GM19463 (cell line): ENCODE data around the gene MCCC2.
"Not testable (repeated sequence)": the region's sequence is repeated elsewhere in the genome, so short reads cannot be mapped to it uniquely, and the experiment has no call there.

Experiments
- ATAC-seq: cut with Tn5 transposase; IDR thresholded peaks from one replicate; pipeline ENCODE4 v1.9.1; 2021; ENCODE audit warnings: mild to moderate bottlenecking, moderate library complexity; ENCODE audit not compliant: unreplicated experiment

Gene MCCC2

DNA sequence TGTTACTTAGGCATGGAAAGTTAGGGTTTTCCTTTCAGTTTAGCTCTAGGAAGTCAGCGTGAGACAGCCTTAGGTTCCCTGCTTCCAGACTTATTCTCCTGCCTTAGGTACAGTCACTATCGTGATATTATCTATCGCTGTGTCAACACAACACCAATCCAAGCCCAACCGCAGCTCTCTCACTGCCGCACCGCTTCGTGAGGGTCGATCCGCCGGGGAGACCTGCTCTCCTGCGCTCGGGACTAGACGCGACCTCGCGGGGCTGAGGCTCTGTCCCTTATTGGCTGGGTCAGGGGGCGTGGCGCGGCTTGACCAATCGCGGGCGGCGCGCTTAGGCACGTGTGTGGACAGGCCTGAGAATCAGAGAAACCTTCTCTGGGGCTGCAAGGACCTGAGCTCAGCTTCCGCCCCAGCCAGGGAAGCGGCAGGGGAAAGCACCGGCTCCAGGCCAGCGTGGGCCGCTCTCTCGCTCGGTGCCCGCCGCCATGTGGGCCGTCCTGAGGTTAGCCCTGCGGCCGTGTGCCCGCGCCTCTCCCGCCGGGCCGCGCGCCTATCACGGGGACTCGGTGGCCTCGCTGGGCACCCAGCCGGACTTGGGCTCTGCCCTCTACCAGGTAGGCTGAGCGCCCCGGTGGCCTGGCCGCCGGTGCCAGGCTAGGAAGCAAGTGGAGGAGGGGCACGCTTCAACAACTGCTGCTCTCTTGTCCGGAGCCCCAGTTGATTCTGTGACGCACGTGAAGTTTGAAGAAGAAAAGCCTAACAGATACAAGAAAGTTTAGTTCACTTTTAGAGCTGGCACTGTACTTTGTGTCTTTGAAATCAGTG is at the start of gene MCCC2:
TSS of gene MCCC2 (plus strand) at position 400 of the 825 bp plus-strand sequence. CDS start at position 486, 86 bp downstream.
- ATAC-seq = peak; percentile 97

DNA sequence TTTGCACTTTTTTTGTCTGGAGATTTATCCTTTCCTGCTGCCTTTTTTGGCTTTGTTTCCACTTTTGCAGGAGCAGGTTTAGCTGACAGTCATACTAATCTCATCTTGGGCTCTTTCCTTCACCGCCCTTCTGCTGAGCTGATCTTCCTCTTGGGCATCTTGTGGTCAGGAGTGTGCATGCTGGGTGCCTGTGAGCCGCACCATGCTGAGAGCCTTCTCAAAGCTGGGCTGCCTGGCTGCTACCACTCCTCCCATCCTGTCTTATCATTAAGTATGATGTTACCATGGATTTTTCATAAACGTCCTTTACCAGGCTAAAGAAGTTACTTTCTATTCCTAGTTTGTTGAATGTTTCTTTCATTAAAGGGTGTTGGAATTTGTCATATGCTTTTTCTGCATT is 49.5 kb upstream of the MCCC2 start:
- ATAC-seq = no peak

DNA sequence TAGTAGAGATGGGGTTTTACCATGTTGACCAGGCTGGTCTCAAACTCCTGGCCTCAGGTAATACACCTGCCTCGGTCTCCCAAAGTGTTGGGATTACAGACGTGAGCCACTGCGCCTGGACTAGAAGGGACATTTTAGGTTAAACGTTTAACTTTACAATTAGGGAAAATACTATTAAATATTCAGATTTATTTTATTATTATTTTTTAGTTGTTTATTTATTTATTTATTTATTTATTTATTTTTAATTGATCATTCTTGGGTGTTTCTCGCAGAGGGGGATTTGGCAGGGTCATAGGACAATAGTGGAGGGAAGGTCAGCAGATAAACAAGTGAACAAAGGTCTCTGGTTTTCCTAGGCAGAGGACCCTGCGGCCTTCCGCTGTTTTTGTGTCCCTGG is 36.3 kb upstream of the MCCC2 start:
- ATAC-seq = not testable (repeated sequence)

DNA sequence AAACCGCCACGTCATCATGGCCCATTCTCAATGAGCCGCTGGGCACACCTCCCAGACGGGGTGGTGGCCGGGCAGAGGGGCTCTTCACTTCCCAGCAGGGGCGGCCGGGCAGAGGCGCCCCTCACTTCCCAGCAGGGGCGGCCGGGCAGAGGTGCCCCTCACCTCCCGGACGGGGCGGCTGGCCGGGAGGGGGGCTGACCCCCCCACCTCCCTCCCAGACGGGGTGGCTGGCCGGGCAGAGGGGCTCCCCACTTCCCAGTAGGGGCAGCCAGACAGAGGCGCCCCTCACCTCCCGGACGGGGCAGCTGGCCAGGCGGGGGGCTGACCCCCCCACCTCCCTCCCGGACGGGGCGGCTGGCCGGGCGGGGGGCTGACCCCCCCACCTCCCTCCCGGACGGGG is 35.6 kb upstream of the MCCC2 start:
- ATAC-seq = not testable (repeated sequence)

DNA sequence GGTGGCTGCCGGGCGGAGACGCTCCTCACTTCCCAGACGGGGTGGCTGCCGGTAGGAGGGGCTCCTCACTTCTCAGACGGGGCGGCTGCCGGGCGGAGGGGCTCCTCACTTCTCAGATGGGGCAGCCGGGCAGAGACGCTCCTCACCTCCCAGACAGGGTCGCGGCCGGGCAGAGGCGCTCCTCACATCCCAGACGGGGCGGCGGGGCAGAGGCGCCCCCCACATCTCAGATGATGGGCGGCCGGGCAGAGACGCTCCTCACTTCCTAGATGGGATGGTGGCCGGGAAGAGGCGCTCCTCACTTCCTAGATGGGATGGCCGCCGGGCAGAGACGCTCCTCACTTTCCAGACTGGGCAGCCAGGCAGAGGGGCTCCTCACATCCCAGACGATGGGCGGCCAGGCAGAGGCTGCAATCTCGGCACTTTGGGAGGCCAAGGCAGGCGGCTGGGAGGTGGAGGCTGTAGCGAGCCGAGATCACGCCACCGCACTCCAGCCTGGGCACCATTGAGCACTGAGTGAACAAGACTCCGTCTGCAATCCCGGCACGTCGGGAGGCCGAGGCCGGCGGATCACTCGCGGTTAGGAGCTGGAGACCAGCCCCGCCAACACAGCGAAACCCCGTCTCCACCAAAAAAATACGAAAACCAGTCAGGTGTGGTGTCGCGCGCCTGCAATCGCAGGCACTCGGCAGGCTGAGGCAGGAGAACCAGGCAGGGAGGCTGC is 35.0 kb upstream of the MCCC2 start:
- not testable (repeated sequence) for ATAC-seq

DNA sequence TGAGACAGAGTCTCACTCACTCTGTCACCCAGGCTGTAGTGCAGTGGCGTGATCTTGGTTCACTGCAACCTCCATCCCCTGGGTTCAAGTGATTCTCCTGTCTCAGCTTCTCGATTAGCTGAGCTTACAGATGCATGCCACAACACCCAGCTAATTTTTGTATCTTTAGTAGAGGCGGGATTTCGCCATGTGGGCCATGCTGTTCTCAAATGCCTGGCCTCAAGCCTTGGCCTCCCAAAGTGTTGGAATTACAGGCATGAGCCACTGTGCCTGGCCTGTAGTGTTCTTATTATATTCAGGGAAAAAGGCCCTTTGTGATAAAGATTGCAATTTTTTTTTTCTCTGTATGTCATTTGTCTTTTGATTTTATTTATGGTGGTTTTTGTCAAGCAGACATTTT is 24.0 kb upstream of the MCCC2 start:
- no peak for ATAC-seq

DNA sequence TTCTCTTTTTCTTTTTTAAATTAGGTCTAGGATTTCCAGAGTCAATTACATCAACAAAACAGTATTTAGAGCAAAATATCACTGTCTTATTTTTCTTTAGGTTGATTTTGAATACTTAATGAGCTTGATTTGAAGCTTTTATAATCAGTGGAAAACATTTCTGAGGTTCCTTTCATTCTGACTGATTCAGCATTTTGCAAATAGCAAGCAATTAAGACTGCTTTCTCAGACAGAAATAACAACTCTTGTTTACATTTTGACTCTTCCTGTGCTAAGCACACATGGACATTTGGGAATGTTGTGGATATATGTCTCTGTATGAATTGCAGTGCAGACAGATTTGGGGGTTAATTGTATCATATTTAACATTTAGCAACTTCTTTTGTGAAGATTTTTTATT is 22.2 kb upstream of the MCCC2 start:
- ATAC-seq = no peak

DNA sequence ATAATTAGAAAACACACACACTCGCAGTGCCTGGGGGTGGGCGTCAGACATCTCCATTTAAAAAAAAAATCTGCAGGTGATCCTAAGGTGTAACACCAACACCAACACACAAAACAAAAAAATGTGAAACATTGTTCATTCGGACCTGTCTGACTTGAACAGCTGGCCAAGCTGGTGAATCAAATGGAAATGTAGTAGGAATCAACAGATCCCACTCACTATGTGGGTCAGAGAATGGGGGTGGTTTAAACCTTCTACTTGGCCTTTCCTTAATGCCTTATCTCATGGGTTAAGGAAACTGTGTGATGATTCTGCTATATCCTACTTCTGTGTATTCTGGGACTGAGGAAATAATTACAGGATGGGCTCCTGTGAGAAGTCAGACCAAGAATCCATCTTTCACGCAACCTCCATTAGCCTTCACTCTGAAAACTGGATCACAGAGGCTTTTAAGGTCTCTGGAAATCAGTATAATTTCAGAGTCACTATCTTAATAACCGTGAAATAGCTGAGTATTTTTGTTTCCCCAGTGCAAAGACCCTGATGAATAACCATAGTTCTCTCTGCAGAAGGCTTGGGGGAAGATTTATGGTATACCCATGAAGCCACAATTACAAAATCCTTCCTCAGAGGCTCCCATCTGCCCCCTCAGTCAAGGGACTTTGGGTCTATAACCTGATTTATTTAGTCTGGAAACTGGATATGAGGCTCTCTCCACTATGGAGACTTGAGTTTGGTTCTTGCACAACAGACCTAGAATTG is 17.2 kb upstream of the MCCC2 start:
- no peak for ATAC-seq

DNA sequence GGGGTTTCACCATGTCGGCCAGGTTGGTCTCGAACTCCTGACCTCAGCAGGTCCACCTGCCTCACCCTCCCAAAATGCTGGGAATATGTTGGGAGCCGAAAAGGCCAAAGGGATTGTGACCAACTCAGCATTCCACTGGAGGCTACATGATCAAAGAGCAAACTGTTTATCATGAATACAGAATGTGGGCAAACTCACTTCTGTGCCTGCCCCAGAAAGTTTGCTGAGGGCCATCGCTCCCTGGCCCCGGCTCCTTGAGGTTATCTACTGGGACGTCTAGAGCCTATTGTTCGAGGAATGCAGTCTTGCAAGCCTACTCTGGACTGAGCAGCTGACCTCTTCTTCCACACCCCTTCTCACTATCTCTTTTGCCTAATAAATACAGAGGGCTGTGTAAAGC is 15.3 kb upstream of the MCCC2 start:
- ATAC-seq = not testable (repeated sequence)

DNA sequence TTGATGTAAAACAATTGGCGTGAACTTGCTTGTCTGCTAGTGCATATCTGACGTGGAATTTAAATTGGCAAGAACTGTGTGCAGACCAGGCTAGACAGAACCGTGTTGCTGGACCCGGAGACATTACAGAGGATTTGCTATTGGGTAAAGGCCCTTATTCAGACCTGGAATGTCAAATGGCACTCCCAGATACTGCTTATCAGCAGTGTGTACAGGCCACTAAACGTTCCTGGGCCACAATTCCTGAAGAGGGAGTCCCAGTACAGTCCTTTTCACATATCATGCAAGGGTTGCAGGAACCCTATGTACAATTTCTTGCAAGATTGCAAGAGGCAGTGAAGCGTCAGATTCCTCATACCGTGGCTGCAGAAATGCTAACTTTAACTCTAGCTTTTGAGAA is 13.5 kb upstream of the MCCC2 start:
- no peak for ATAC-seq

DNA sequence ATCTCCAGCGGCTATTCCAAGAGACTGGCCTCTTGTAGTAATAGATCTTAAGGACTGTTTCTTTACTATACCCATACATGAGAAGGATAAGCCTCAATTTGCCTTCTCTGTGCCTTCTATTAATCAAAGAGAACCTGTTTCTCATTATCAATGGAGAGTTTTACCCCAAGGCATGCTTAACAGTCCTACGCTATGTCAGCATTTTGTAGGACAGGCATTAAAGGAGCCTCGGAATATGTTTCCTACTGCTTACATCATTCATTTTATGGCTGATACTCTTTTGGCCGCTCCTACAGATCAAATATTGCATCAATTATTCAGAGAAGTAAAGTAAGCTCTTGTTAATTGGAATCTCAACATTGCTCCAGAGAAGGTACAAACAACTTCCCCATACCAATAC is 11.6 kb upstream of the MCCC2 start:
- not testable (repeated sequence) for ATAC-seq

DNA sequence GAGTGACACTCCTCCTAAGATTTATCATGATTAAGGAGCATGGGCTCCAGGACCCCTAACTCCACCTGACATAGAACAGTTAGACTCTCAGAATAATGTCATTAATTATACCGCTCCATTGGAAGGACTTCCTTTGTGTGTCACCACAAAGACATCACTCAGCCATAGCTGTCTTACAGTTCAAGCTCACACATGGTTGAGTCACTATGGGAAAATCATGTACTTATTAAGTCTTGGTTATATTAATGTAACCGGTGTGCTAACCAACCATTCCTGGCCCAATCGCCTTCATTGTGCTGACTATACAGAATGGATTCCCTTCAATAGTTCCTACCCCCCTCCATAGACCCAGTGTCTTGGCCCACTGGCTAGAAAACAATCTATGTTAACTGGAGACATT is 10.9 kb upstream of the MCCC2 start:
- ATAC-seq = no peak

DNA sequence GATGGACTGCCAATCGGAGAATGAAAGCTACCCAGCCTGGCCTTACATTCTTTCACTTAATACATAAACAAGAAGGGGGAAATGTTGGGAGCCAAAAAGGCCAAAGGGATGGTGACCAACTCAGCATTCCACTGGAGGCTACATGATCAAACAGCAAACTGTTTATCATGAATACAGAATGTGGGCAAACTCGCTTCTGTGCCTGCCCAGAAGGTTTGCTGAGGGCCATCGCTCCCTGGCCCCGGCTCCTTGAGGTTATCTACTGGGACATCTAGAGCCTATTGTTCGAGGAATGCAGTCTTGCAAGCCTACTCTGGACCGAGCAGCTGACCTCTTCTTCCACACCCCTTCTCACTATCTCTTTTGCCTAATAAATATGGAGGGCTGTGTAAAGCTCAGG is 9.3 kb upstream of the MCCC2 start:
- not testable (repeated sequence) for ATAC-seq

DNA sequence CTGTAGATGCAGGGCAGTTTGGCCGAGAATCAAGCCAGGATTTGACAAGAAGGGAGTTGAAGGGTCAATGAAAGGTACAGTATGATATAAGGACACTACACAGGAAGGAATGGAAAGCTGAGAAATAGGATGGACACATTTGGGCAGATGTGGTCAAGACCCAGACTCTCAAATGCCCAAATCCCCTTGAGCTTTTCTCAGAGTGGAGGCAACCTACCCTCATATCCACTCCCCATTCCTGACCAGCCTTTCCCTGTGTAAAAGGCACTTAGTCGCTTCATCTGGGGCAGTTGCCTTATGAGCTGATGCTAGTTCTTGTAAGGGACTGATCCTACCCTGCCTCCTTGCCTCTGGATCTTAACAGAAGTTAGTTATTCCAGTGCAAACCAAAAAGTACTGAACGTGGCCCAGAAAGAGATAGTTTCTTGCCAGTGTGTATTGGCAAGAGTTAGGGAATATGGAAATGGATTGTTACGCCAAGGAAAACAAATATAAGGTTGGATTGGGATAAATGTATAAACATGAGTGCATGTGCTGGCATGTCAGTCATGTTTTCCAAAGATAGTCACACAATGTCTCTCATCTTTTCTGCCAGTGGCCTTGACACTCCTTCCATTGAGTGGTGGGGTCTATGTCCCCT is 4.1 kb upstream of the MCCC2 start:
- ATAC-seq = no peak

DNA sequence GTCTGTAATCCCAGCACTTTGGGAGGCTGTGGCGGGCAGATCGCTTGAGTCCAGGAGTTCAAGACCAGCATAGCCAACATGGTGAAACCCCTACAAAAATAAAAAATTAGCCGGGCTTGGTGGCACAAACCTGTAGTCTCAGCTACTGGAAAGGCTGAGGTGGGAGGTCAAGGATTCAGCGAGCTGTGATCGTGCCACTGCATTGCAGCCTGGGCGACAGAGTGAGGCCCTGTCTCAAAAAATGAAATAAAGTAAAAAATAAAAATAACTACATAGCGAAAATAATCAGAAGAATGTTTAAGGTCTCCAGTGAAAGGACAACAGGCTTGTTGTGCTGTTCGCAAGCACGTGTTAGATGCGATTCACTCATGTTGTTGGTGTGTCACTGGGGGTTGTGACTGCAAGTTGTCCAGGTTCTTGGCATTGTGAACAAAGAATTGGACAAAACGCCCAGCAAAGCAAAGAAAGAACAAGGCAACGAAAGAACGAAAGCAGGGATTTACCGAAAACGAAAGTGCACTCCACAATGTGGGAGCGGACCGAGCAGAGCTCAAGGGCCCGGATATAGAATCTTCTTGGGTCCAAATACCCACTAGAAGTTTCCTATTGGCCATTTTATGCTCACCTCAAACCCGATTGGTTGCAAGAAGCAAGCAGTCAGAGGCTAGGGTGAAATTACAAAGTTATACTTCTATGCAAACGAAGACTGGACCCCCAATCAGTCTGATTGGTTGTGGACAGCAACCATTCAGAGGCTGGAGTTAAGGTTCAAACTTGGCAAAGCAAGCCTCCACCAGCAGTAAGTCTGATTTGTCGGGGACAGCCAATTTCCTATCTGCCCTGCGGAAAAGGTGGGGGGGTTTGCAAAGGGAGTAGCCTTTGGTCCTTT is 844 bp upstream of the MCCC2 start:
- ATAC-seq = no peak

DNA sequence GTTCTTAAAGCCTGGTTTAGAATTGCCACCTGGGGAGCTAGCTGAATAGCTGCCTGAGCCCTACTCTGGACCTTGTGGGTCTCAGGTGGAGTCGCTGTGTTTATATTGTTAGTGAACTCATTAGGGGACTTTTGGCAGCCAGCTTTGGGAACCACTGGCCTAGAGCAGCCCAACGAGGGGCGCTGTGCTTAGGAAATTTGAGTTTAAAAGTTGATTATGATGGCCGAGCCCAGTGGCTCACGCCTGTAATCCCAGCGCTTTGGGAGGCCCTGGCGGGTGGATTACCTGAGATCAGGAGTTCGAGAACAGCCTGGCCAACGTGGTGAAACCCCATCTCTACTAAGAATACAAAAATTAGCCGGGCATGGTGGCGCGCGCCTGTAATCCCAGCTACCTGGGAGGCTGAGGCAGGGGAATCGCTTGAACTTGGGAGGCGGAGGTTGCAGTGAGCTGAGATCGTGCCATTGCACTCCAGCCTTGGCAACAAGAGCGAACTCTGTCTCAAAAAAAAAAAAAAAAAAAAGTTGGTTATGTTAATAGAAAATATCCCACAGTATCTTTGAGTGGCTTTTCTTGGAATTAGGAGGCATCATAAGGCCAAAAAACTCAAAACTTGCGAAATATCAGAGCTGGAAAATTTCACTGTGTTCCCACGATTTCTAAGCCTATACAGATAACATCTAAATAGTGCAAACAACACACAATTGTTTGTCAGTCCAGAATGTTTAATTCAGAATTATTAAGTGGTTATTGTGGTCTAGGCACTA is 809 bp downstream of the MCCC2 start:
- peak; percentile 7 for ATAC-seq

DNA sequence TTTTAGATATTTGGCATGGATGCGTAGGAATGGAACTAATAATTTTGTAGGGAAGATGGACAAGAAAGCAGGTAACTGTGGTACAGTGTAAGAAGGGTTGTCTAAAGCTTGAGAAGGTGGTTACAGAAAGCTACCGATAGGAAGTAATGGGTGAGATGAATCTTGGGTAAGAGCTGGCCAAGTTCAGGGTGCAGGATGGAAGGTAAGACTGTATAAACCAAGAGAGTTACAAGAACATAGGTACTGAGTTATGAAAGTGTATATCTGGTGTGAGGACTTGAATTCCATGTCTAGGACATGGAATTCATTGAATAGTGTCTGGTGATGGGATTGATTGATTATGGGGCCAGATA is 1.4 kb downstream of the MCCC2 start:
- no peak for ATAC-seq

DNA sequence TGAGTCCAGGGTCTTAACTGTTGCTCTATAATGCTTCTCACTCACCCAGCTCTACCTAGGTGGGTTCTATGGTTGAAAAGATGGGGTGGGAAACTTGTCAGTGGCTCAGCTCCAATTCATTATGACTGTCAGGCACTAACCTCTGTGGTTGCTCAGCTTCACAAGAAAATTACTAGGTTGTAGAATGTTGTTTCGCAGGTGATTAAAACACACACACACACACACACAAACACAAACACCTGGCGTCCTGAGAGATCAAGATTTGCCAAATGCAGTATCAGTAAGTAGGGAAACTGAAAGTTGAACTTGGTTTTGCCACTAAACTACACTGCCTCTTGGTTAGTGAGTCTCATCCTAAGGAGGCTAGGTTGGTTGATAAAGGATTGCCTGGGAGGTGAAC is 2.8 kb downstream of the MCCC2 start:
- ATAC-seq = no peak

DNA sequence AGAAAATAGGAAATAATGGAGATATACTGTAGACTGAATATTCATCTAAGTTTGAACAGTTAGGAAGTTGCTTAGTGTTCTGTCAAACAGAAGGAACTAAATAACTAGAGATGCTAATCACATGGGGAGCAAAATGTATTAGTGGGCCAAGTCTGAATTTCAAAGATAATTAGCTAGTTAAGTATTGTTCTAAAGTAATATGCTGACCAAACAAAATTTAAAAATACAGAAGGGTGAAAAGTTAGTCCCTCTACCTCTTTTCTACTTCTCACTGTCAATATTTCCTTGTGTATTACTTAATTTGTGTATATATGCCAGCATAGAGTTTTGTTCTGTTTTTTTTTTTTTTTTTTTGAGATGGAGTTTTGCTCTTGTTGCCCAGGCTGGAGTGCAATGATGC is 4.0 kb downstream of the MCCC2 start:
- no peak for ATAC-seq
